ENCODE data around the gene PRCD. TPM values are rescaled to one million over a fixed set of nuclear protein-coding genes. Genes with fewer than 3 reads are reported as not detected.
A peak's percentile ranks its signal among the peaks of the same experiment; 100 is the strongest.

PRCD gene
- total RNA-seq, 1 donor, result 4.2 TPM

- TF ChIP-seq CTCF (IDR thresholded peaks at IDR 0.05; ENCODE audit: insufficient read depth, low read length), result no peak
- H3K4me3 ChIP-seq (ENCODE audit: low read depth, low read length), result no peak overlapping the region
- no peak for DNase-seq (ENCODE audit: low read depth)
Observed at GRCh38 chr17:76543482-76543825, 3.6 kb downstream of the PRCD start.

- TF ChIP-seq CTCF (IDR thresholded peaks at IDR 0.05; ENCODE audit: insufficient read depth, low read length), result no peak
- H3K4me3 ChIP-seq (ENCODE audit: low read depth, low read length), result no peak overlapping the region
- no peak for DNase-seq (ENCODE audit: low read depth)
Observed at GRCh38 chr17:76543826-76544545, 4.1 kb downstream of the PRCD start.

GRCh38 chr17:76544546-76545365 is 4.9 kb downstream of the PRCD start:
- DNase-seq (ENCODE audit: low read depth), result no peak
- no peak for TF ChIP-seq CTCF (IDR thresholded peaks at IDR 0.05; ENCODE audit: insufficient read depth, low read length)
- H3K4me3 ChIP-seq (ENCODE audit: low read depth, low read length), result no peak overlapping the region

- no peak overlapping the region for H3K4me3 ChIP-seq (ENCODE audit: low read depth, low read length)
- no peak for DNase-seq (ENCODE audit: low read depth)
- no peak for TF ChIP-seq CTCF (IDR thresholded peaks at IDR 0.05; ENCODE audit: insufficient read depth, low read length)
Observed at GRCh38 chr17:76545918-76546555, 6.2 kb downstream of the PRCD start.

- TF ChIP-seq CTCF (IDR thresholded peaks at IDR 0.05; ENCODE audit: insufficient read depth, low read length), result no peak
- DNase-seq (ENCODE audit: low read depth), result peak; percentile 91
- no peak overlapping the region for H3K4me3 ChIP-seq (ENCODE audit: low read depth, low read length)
Observed at GRCh38 chr17:76546556-76547182, 6.8 kb downstream of the PRCD start.

GRCh38 chr17:76547183-76547641 is 7.4 kb downstream of the PRCD start:
- peak; percentile 74 for TF ChIP-seq CTCF (IDR thresholded peaks at IDR 0.05; ENCODE audit: insufficient read depth, low read length)
- DNase-seq (ENCODE audit: low read depth), result peak; percentile 79

More at GRCh38 chr17:76547183-76547641, 7.4 kb downstream of the PRCD start:
- no peak overlapping the region for H3K4me3 ChIP-seq (ENCODE audit: low read depth, low read length)

All from fibroblast of the aortic adventitia (primary cell).